OCI-LY1 (cell line): ENCODE results near the gene GPR137B.

Experiments used
- H2AFZ ChIP-seq: fragments of 200-600 bp; sonication (generic), shearing (Covaris generic); 2 replicates; pipeline ENCODE4 v1.6.0; 2014; ENCODE audit warnings: antibody characterized with exemption, mild to moderate bottlenecking, low read length
- H3F3A ChIP-seq: fragments of 200-600 bp; sonication (generic), shearing (Covaris generic); 2 replicates; pipeline ENCODE4 v1.6.0; 2014; ENCODE audit warnings: mild to moderate bottlenecking, antibody characterized with exemption, low read length, moderate library complexity; ENCODE audit not compliant: insufficient read depth
- H3K27ac ChIP-seq: fragments of 200-600 bp; sonication (generic); 2 replicates; pipeline ENCODE4 v1.5.1; 2014; ENCODE audit warnings: low read length, mixed run types, mild to moderate bottlenecking, low read depth; ENCODE audit not compliant: poor library complexity, severe bottlenecking
- H3K27me3 ChIP-seq: fragments of 200-600 bp; sonication (generic); 2 replicates; pipeline ENCODE4 v1.6.0; 2014; ENCODE audit warnings: antibody characterized with exemption, mild to moderate bottlenecking, low read length, moderate library complexity; ENCODE audit not compliant: insufficient read depth
- H3K36me3 ChIP-seq: fragments of 200-600 bp; sonication (generic); 2 replicates; pipeline ENCODE4 v1.6.1; 2014; ENCODE audit warnings: mild to moderate bottlenecking, antibody characterized with exemption, low read length, moderate library complexity, mixed read lengths; ENCODE audit not compliant: insufficient read depth
- H3K4me1 ChIP-seq: fragments of 200-600 bp; sonication (generic); 2 replicates; pipeline ENCODE4 v1.5.1; 2014; ENCODE audit warnings: mild to moderate bottlenecking, low read length, moderate library complexity; ENCODE audit not compliant: insufficient read depth, severe bottlenecking
- H3K4me2 ChIP-seq: fragments of 200-600 bp; sonication (generic), shearing (Covaris generic); 2 replicates; pipeline ENCODE4 v1.6.1; 2014; ENCODE audit warnings: low read length
- H3K4me3 ChIP-seq: fragments of 200-600 bp; sonication (generic); 2 replicates; pipeline ENCODE4 v1.5.1; 2014; ENCODE audit warnings: low read length, low read depth, mild to moderate bottlenecking, mixed read lengths; ENCODE audit not compliant: poor library complexity, severe bottlenecking
- H3K79me2 ChIP-seq: fragments of 200-600 bp; shearing (Covaris generic); 2 replicates; pipeline ENCODE4 v1.6.1; 2016; ENCODE audit warnings: mixed run types, low read length, mixed read lengths; ENCODE audit not compliant: insufficient read depth
- H3K9ac ChIP-seq: fragments of 200-600 bp; sonication (generic), shearing (Covaris generic); 2 replicates; pipeline ENCODE4 v1.6.1; 2014; ENCODE audit warnings: mild to moderate bottlenecking, low read length, mixed read lengths
- H3K9me2 ChIP-seq: fragments of 200-600 bp; sonication (generic), shearing (Covaris generic); 2 replicates; pipeline ENCODE4 v1.6.1; 2014; ENCODE audit warnings: low read depth, mild to moderate bottlenecking, low read length, mixed read lengths
- H3K9me3 ChIP-seq: fragments of 200-600 bp; shearing (Covaris generic); 2 replicates; pipeline ENCODE4 v1.6.1; 2014; ENCODE audit warnings: low read length, mixed read lengths
- H4K20me1 ChIP-seq: fragments of 200-600 bp; sonication (generic), shearing (Covaris generic); 2 replicates; pipeline ENCODE4 v1.6.0; 2016; ENCODE audit warnings: mild to moderate bottlenecking, low read length; ENCODE audit not compliant: insufficient read depth
- EZH2 ChIP-seq: fragments of 200-600 bp; sonication (generic), shearing (Covaris generic); IDR thresholded peaks from 2 replicates; pipeline ENCODE4 v1.8.0; 2017; ENCODE audit warnings: borderline replicate concordance, mixed run types, mild to moderate bottlenecking, antibody characterized with exemption, low read length, moderate library complexity, mixed read lengths
- TF ChIP-seq, protein P1 (sequence below): fragments of 200-600 bp; sonication (generic), shearing (Covaris generic); IDR thresholded peaks from 2 replicates; pipeline ENCODE4 v1.5.1; 2017; ENCODE audit warnings: mild to moderate bottlenecking, antibody characterized with exemption, low read length, moderate library complexity, mixed read lengths

GPR137B gene

DNA sequence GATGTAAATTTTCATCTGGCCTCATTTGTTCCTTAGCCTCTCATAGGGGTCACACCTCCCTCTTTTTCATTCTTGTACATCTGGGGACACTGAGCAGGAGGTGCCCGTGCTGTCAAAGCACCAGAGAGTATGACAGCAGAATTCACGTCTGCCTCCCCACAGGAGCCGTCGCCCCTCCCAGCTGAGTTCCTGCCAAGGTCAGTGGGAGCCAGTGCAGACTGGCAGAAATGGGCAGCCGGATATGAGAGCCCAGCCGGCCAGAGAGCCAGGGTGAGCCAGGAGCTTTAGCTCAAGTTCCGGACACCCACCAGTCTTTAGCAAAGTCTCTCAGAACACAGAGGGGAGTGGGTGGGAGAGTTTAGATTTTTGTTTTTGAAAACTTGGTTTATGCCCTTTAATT, 21.9 kb downstream of the GPR137B start:
- Histone ChIP-seq H3K4me2 (no peak overlapping the region), H2AFZ (no peak overlapping the region), H3K4me1 (peaks cover 23% of the 10 kb centered on the region), H3K79me2 (no peaks in the 10 kb centered on the region), H3K27ac (no peak overlapping the region), H3K27me3 (no peaks in the 10 kb centered on the region), H3K9me2 (no peaks in the 10 kb centered on the region), H3K9me3 (peaks cover 18% of the 10 kb centered on the region), H3F3A (no peaks in the 10 kb centered on the region), H4K20me1 (no peaks in the 10 kb centered on the region), H3K9ac (no peak overlapping the region), H3K4me3 (no peak overlapping the region), H3K36me3 (peaks cover 31% of the 10 kb centered on the region)
- TF ChIP-seq EZH2 = no peak
- TF ChIP-seq, protein P1, sequence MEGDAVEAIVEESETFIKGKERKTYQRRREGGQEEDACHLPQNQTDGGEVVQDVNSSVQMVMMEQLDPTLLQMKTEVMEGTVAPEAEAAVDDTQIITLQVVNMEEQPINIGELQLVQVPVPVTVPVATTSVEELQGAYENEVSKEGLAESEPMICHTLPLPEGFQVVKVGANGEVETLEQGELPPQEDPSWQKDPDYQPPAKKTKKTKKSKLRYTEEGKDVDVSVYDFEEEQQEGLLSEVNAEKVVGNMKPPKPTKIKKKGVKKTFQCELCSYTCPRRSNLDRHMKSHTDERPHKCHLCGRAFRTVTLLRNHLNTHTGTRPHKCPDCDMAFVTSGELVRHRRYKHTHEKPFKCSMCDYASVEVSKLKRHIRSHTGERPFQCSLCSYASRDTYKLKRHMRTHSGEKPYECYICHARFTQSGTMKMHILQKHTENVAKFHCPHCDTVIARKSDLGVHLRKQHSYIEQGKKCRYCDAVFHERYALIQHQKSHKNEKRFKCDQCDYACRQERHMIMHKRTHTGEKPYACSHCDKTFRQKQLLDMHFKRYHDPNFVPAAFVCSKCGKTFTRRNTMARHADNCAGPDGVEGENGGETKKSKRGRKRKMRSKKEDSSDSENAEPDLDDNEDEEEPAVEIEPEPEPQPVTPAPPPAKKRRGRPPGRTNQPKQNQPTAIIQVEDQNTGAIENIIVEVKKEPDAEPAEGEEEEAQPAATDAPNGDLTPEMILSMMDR = no peak

DNA sequence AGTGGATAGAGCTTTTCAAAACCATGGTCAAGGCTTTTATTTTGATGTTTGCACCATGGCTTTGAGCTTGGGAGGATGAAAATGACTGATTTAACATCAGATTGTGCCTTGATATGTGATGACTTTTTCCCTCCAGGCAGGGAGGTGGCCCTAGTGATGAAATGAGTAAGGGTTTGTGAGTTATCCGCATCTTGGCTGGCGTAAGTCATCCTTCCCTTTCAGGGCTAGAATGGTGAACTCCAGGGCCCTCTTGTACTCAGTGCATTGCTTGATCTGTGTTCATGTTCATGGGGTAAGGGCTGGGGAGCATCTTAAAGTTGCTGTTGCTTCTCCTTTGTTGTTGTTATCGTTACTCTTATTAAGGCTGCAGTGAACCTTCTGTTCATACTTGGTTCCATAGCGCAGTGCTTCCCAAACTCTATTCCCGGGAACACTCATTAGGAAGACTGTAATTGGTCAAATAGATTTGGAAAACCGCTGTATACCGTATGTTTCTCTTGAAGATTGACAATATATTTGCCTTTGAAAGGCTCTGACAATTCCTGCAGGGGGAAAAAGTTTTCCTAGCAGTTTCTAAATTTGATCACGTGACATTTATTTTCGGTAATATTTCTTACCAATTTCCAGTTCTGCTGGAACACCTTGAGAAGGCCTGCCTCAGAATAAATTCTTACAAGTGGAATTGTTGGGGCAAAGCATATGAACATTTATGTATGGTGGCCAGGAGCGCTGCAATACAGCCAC, 23.1 kb downstream of the GPR137B start:
- Histone ChIP-seq H3K79me2 (no peaks in the 10 kb centered on the region), H3F3A (no peaks in the 10 kb centered on the region), H3K4me3 (no peak overlapping the region), H3K27ac (no peak overlapping the region), H4K20me1 (no peaks in the 10 kb centered on the region), H2AFZ (no peak overlapping the region), H3K9me2 (no peaks in the 10 kb centered on the region), H3K9me3 (peaks cover 18% of the 10 kb centered on the region), H3K9ac (no peak overlapping the region), H3K27me3 (no peaks in the 10 kb centered on the region), H3K4me1 (peaks cover 12% of the 10 kb centered on the region), H3K36me3 (peaks cover 32% of the 10 kb centered on the region), H3K4me2 (no peak overlapping the region)
- no peak for TF ChIP-seq EZH2
- TF ChIP-seq, protein P1 = no peak

DNA sequence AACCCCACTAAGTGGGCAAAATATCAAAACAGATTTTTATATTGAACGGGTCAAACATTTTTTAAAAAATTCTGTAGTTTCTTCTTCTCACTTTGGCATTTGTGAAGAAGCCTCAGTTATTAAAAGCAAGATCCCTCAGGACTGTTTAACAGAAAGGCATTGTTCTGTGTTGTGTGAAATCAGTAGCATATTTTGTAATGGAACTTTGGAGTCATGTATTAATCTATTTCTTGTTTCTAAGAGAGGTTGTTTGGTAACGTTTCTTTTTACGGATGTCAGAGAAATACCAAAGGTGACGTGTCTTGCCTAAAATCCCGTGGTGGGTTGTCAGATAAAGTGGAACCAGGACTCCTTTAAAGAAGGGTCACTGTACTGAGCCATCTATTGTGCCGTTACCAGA, 23.7 kb downstream of the GPR137B start:
- no peak for TF ChIP-seq EZH2
- TF ChIP-seq, protein P1 = no peak
- no peaks in the 10 kb centered on the region for H3K79me2 ChIP-seq
- peaks cover 12% of the 10 kb centered on the region for H3K4me1 ChIP-seq

More for the DNA sequence above, 23.7 kb downstream of the GPR137B start:
- H3K4me2 ChIP-seq = no peak overlapping the region
- H4K20me1 ChIP-seq = no peaks in the 10 kb centered on the region
- no peak overlapping the region for H2AFZ ChIP-seq
- H3K27me3 ChIP-seq = no peaks in the 10 kb centered on the region
- peaks cover 16% of the 10 kb centered on the region for H3K9me3 ChIP-seq
- no peak overlapping the region for H3K4me3 ChIP-seq
- no peak overlapping the region for H3K27ac ChIP-seq
- H3K9me2 ChIP-seq = no peaks in the 10 kb centered on the region
- no peaks in the 10 kb centered on the region for H3F3A ChIP-seq
- no peak overlapping the region for H3K9ac ChIP-seq
- H3K36me3 ChIP-seq = peaks cover 28% of the 10 kb centered on the region
